Peyer's patch (tissue), 4 donors: ENCODE results near the gene ANGPTL1.

Source experiments
- CTCF ChIP-seq, 6 experiments: fragments of 450-650 bp in 4 of 6; fragments of 200-600 bp in 2 of 6; sonication (generic) in 1 of 6; IDR thresholded peaks; one replicate each; pipeline ENCODE4 v1.5.1; 2017 to 2019; ENCODE audit warnings: antibody characterized with exemption in 6 of 6, mild to moderate bottlenecking in 3 of 6, moderate library complexity in 1 of 6
- POLR2A ChIP-seq, 2 donors: fragments of 450-650 bp; IDR thresholded peaks; one replicate each; pipeline ENCODE4 v1.5.1; 2017; ENCODE audit warnings: antibody characterized with exemption in 2 of 2, mild to moderate bottlenecking in 2 of 2, moderate library complexity in 2 of 2

DNA sequence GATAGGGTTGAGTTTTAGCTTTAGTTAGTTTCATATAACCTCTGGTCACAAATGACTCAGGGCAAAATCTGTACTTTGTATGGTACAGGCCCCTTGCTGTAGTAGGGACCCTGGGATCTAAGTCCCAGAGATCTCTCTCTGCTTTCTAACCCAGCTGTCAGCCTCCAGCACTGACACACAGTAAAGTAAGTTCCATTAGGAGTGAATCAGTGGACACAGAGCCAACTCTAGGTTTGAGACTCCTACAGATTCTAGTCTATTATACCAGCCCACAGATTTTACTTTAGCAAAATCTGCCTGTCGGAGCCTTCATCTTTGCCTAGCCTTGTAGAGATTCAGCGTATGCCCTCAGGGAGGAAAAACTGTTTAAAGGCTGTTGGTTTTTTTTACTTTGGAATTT is 52.5 kb downstream of the ANGPTL1 start:
- no peak for TF ChIP-seq CTCF (IDR thresholded peaks at IDR 0.05)
- no peak for TF ChIP-seq POLR2A (IDR thresholded peaks at IDR 0.05)
